Esophagus squamous epithelium (tissue), 4 donors: ENCODE measurements around the gene UPK1B.

Experiments
- CTCF ChIP-seq, 6 experiments: fragments of 450-650 bp in 4 of 6; fragments of 200-600 bp in 2 of 6; sonication (generic) in 2 of 6; IDR thresholded peaks; one replicate each; pipeline ENCODE4 v1.5.1; 2016 to 2019; ENCODE audit warnings: antibody characterized with exemption in 6 of 6, mild to moderate bottlenecking in 4 of 6, moderate library complexity in 4 of 6
- POLR2A ChIP-seq, 4 donors: fragments of 450-650 bp; IDR thresholded peaks; one replicate each; pipeline ENCODE4 v1.6.1; 2017; ENCODE audit warnings: antibody characterized with exemption in 4 of 4, mild to moderate bottlenecking in 4 of 4, moderate library complexity in 3 of 4

GRCh38 chr3:119239206-119239820 is 65.9 kb downstream of the UPK1B start:
- TF ChIP-seq POLR2A (IDR thresholded peaks at IDR 0.05) (no peak), CTCF (IDR thresholded peaks at IDR 0.05) (no peak)
